GM19023 (cell line): ENCODE results near the gene STOX2.
"Not testable (repeated sequence)": the region's sequence is repeated elsewhere in the genome, so short reads cannot be mapped to it uniquely, and the experiment has no call there.

Experiments used
- ATAC-seq: cut with Tn5 transposase; IDR thresholded peaks from one replicate; pipeline ENCODE4 v1.9.1; 2021; ENCODE audit warnings: mild to moderate bottlenecking, moderate library complexity; ENCODE audit not compliant: unreplicated experiment

The STOX2 gene

DNA sequence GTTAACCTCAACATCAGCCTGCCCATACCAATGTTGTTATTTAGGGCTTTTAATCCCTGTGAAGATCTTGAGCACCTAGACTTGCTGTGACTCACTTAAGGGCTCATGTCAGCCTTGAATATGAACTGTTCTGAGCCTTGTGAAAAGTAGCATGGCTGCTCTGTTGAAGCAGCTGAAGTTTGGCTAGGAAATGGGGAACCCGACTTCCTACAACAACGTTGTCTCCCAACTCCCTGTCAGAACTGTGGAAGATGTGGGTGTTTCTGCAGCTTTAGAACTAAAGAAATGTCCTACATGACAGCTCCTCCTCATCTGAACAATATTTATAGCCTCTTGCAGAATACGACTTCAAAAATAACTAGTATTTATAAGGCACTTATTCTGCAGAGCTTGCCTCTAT, 27.5 kb downstream of the STOX2 start:
- ATAC-seq = no peak

DNA sequence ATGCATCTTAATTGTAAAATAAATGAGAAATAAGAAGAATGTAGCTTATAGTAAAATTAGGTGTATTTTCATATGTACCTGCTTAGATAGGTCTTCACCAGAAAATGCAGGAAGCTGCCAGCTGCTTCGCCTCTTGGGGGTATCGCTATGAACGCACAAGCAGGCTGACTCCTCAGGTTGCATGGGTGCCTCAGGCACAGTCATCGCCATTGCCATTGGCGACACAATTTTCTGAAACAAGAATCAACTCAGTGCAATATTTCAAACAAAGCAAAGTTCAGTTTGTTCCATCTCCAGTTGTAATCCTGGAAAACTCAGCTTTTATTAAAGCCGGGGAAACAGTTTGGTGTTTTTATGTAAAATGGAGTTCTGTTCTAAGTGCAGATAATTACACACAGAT, 29.7 kb downstream of the STOX2 start:
- no peak for ATAC-seq

DNA sequence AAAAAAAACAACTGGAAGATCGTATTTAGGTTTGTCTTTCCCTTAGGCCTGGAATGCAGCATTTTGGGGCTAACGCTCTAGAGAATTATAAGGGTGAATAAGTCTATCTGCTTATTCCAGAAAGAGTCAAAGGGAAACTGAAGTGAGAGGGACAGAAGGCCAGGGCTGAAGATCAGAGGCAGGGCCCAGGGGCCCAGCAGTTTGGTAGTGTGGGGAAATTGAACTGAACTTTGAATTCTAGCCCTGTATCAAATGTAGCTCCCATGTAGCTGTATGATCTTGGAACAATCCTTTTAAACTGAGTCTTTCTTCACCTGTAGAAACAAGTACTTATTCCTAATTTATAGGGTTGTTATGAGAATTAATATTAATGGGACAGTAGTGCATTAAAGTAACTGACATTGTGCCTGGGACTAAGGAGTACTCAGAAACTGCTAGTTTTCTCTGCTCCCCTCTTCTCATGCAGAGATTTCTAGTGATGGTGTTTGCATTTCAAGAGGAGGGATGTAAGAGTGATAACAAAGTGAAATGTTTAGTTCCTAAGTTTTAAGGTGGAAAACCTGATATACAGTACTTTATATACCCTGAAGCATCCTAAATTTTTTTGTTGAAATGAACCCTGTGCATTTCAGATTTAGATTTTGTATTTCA, 30.4 kb downstream of the STOX2 start:
- ATAC-seq = no peak

DNA sequence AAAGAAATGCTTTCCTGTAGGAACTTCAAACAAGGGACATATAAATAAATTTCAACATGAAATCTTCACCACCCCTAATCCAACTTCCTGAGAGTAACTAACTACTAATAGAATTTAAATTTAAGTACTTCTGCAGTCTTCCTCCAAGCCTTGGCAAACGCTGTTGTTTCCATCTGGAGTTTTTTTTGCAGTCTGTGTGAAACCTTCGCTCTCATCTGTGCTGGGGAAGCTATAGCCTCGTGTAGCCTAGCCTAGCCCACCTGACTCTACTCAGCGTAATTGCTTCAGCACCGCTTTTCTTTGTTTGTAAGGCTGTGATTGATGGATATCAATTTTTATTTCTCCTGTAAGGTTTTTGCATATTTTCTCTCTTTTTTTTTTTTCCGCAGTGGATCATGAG, 30.9 kb downstream of the STOX2 start:
- ATAC-seq = no peak

DNA sequence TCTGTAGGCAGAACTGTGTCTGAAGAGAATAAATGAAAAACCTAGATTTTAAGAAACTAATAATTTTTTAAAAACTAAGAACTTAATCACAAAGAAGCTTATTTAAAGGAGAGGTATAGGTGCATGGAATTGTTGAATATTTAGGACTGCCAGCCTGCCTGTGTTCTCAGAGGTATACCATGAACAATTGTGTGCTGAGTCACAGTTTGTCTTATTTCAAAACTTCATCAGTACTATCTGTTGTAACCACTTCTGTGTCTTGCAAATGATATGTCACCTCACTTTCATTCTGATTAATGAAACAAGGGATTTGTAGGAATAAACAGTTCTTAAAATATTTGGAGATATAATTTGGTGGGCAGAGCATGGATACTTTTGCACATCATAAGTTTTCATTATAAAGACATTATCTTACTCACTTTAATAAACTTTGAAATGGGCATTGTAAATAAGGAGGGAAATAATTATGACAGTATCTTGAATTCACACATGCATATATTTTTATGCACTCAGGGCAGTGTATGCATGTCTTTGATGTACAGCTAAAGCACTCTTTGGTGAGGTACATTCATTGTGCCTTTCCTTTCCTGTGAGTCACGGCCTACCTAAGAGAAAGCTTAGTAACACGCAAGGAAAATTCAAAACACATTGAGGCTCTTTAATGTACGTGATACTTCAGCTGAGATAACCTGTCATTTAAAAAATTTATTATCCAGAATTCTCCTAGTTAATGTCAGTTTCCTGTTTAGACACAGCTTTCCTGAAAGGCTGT, 31.7 kb downstream of the STOX2 start:
- ATAC-seq = no peak

DNA sequence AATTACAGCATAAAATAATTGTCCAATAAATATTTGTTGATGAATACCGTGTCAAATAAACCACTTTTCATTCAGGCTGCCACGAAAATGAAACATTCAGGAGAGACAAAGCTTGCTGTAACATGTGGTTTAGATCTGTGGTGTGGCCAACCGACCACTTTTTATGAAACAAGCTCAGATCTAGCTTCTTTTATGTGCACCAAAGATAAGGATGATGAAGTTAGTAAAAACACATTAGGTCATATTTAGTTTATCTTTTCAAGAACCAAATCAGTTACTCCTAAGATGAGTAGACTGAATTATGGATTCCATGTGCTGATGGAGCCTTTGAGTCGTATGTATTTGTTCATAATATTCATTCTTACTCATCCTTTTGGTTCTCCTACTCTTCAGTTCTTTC, 35.8 kb downstream of the STOX2 start:
- no peak for ATAC-seq

DNA sequence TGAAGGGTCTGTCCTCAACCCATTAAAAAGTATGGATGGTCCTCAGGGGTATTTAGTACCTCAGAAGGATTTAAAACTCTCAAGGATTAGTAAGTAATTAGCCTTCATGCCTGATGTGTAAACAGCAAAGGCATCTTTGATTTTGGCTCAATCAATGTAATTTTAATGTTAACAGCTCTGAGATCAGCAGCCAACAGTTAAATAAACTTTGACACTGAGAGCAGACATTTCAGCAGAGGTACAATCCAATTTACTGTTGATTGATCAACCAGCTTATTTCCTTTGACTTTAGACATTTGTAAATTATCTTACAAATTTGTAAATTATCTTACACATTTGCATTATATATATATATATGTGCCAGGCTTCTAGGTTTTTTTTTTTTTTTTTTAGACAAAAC, 36.9 kb downstream of the STOX2 start:
- ATAC-seq = no peak

DNA sequence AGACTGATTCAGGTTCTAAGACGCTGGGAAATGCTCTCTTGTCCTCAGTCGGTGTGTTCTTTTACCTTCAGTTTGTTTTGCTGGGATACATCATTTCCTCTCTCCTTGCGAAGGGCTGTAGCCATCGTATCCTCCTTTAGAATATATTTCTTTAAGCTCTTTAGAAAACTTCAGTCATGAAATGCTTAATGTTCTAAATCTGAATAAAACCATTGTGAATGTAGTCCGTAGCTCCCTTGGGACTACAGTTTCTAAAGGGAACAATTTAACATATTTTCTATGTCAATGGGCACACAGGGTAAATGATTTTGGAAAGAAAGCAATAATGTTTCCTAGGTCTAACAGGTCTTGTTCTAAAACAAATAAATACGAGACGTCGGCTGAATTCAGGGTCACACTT, 40.6 kb downstream of the STOX2 start:
- no peak for ATAC-seq

DNA sequence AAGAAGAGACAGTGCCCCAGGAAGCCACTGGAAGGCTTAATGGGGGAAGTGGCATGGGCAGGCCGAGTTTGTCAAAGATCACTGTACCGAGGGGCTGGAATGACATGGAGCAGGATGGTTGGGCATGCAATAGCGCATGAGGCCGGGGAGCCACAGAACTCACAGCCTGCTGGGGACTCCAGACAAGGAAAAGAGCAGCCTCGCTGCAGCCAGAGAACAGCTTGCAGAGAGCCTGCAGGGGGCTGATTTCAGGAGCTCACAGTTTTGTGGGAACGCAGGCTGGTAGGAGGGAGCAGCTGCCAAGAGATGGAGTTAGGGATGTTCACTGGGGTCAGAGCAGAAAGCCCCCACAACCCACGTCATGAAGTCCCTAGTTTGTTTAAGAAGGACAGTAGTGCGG, 45.4 kb downstream of the STOX2 start:
- no peak for ATAC-seq

DNA sequence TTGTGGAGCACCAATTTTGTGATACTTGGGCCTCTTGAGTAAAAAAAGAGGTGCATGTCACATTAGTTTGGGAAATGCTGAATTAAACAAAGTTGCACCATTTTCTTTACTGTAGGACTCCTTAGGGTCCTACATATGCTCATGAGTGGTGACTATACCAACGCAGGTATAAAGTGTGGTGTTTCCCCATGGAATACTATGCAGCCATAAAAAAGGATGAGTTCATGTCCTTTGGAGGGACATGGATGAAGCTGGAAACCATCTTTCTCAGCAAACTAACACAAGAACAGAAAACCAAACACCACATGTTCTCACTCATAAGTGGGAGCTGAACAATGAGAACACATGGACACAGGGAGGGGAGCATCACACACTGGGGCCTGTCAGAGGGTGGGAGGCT, 47.5 kb downstream of the STOX2 start:
- ATAC-seq = not testable (repeated sequence)

DNA sequence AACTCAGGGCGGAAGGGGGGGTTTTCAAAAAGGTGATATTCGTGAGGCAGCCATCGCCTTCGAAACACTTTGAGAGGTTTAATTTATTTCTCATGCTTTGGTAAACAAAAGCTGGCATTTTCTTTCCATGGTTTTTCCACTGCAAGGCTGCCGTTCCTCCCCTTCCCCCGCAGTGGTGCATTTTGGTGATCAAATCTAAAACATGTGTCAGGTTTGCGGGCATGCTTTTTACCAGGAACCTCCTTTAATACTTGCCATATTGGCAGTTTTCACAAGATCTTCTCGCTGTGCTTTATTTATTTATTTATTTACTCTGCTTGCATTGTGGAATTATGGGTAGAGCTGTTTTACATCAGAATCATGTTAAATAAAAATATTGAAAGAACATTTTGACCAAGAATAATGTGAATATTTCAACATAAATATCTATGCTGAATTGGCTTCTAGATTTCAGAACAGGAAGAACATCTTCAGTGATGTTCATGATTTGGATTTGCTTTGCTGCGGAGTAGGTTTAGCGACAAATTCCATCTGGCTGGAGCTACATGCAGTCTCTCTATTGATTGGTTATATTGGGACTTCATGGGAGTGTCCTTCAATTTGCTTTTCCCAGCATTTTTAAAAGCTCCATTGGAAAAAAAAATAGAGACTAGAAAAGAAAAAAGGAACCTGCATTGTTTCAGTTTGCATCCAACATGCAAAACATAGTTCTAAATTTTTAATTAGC, 54.4 kb downstream of the STOX2 start:
- ATAC-seq = no peak

DNA sequence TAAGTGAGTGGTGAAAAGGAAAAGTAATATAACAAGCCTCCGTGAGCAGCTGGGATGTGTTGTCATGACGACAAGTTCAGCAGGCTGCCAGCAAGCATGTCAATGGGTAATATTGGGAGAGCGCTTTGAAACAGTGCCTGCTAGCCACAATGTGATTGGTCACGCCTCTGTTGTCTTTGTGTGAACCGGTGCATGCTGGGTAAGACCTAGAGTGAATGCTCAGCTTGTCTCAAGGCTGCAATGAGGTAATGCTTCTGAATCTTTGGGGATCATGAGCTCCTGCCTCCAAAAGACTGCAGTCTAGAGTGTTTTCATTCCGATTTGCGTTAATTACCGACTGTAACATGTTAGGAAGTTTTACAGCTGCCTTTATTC, 54.9 kb downstream of the STOX2 start:
- ATAC-seq = no peak

DNA sequence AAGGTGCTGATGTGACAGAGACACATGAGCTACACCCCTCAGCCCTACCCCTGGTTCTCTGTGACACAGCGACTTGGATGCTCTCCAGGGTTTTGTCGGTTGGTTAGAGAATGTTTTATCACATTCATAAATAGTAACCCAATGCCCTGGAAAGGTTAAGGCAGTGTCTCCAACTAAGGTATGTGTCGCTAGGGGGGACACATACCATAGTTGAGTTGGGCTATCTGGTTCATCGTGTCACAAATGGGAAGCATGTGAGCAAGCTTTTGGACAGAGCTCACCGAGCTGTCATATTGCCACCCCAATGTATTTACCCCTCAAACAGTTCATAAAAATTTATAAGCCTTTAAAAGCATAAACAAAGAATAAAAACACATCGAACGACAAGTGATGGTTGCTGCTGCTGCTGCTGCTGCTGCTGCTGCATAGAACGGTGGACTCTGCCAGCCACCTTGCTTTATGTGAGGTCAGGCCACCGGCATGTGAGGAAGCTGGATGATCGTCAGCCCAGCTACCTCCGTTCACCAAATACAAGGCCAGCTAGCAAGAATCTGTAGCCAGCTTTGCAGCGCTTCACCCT, 55.9 kb downstream of the STOX2 start:
- ATAC-seq = no peak

DNA sequence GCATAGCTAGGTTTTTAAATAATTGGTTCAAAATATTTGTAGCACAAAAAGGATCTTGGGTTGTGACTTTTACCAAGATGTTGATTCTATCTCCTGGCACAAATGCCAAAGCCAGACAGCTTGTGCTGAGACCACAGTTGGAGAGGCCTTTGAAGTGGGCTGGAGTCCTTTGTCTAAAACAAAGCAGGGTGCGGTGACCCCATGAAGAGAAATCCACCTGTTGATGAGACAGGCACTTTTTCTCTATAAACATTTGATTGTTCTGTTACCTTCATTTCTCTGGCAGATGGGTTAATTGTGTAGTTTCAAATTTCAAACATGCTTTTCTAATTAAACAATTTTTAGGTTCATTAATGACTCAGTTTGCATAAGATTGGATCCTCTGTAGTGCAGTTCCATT, 56.7 kb downstream of the STOX2 start:
- ATAC-seq = no peak

DNA sequence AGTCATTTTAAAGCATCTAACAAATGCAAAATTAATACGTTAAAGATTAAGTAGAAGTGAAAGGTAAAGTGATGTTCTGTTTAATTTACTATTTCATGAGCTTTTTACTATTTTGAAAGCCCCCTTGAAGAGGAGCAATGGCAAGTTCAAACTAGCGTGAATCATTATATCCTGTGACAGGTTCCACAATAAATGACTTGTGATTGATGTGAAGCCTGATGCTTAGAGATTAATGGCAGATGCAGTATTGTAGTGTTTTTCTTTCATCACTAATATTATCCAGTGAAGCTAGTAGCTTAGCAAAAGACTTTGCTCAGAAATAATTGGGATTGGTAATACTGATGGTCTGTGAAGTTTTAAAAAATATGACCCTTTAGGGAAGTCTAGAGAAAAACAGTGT, 57.3 kb downstream of the STOX2 start:
- ATAC-seq = no peak

DNA sequence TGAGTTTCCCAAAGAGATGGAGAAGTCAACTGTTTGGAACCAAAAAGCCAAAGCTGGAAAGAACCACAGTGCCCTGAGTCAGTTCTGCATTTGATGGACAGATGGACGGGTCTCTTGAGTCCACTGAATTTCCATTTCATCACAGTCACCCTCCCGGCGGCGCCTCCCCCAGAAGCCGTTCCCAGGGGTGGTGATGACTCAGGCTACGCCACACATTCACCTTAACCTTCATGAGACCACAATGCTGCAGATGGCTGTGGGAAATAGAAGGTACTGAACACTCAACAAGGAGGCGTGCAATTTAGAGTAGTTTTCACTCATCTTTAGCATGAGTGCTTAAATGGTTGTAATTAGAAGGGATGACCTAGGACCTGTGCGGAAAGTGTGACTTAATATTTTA, 61.3 kb downstream of the STOX2 start:
- no peak for ATAC-seq

DNA sequence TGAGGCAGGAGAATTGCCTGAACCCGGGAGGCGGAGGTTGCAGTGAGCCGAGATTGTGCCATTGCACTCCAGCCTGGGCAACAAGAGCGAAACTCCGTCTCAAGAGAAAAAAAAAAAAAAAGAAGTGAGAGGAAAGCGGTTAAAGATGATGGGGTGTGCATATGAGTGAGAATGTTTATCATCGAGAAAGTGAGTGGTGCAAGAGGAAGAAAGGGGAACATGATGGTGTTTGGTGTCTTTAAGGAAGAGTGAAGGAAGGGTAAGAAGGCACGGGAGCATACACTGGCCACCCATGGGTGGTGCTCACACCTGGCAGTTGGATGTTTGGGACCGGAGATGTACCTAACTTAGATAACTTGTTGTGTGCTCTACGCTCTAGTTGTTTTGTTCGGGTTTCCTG, 62.2 kb downstream of the STOX2 start:
- no peak for ATAC-seq

DNA sequence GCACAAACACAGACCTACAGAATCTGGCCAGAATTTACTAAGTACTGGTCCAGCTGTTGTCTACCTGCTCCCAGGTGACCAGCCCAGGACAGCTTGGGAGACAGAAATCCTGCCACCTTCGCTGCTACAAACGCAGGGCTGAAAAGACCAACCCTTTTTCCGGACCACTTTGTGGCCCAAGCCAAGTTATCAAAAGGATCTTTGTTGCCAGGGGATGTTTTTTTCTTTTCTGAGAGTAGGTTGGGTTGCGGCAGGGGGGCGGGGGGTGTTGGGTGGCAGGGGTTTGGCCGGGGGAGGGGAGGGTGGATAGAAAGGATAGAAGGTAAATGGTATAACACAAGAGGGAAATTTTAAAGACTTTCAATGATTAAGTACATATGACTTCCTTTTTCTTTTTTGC, 63.4 kb downstream of the STOX2 start:
- ATAC-seq = no peak

DNA sequence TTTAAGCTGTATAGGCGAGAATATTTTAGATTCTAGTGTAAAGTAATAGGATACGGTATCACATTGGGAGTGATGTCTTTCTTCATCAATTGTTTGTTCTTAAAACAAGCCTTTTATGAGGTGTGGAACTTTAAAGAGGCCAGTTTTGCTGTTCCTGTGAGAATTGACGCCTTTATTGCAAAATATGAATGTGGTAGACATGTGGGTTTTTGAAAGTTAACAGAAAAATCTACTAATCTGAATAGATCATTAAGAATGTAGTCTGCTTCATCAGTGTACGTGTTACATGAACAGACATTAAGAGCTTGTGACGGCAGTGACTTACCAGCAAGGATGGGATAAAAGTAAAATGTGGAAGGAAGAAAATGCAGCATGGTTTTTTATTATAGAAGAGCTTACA, 63.8 kb downstream of the STOX2 start:
- ATAC-seq = no peak

DNA sequence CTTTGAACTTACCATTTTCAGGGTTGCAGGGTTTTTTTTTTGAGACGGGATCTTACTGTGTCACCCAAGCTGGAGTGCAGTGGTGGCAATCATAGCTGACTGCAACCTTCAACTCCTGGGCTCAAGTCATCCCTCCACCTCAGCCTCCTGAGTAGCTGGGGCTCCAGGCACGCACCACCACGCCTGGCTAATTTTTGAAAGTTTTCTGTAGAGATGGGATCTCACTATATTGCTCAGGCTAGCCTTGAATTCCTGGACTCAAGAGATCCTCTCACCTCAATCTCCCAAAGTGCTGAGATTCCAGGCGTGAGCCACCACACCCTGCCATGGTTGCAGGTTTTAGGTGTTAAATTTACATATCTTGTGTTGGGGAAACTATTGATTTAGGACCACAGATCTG, 64.5 kb downstream of the STOX2 start:
- ATAC-seq = no peak

DNA sequence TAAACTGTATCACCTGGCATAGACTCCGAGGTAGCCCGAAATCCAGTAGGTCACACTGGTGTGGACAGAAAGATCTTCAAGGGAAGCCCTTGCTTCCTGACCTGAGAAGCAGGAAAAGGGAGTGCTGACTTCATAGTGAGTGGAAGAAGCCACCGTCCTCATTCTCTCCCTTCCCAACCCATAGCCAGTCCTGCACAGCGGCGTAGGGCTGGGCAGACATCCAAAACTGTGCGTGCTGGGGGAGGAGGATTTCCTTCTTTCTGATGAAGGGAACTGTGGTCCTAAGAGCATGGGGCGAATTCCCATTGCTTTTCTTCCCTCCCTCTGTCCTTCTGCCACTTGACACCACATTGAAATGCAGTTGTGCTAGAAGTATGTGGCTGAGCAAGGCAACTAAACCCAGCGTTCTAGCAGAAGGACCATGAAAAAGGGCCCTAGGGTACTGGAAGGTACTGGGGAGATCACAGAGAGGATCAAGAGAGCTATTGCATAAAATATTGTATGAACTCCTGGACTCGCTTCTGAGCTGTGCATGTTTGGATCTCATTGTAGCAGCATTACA, 66.9 kb downstream of the STOX2 start:
- no peak for ATAC-seq

DNA sequence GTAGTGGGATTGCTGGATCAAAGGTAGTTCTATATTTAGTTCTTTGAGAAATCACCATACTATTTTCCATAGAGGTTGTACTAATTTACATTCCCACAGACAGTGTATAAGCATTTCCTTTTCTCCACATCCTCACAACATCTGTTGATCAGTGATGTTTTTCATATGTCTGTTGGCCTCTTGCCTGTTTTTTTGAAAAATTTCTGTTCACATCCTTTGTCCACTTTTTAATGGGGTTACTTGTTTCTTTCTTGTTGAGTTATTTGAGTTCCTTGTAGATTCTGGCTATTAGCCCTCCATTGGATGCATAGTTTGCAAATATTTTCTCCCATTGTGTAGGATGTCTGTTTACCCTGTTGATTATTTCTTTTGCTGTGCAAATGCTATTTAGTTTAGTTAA, 72.6 kb downstream of the STOX2 start:
- ATAC-seq = no peak
